ENCODE data around the gene DPM2.

Gene DPM2

DNA sequence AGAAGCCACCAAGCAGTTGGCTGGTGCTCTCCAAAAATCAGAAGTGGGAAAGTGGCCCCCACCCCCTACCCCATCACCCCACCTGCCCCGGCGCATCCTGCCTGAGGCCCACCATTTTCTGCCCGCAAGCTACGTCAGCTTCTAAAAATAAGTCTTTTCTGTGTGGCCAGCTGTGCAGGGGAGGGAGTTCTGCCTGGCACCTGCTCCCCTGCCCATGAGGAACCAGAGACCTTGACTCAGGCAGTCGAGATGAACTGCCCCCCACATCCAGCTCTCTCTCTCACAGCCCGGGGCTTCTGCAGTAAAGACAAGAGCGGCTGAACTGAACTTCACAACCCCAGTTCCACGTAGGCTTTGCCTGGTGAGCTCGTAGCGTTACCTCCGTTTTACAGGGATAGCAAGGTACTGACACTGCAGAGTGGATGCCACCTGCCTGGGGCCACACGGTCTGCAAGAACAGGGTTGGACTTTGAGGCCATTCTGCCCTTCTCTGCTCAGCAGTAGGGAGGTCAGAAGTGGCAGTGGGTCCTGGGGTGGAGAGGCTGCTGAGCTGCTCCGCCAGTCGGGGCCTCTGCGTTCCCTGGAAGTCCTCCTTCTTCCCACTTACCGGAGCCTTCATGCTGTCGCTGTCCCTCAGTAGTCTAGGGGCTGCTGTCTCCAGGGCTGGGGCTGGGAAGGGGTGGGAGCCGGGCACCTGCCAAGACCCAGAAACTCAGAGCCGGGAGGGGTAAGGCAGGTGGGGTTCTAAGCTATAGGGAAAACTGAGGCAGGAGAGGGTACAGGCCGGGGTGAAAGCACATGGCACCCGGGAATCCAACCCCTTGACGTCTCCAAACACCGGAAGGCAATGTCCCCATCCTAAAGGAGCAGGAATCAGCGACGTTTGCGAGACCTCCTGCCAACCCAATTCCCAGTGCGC is 21.6 kb downstream of the DPM2 start:
- DNase-seq (ENCODE audit: low read depth) = no peak
- H3K4me3 ChIP-seq (ENCODE audit: low read length) = peak overlapping the region; percentile 66
- TF ChIP-seq, protein P1, sequence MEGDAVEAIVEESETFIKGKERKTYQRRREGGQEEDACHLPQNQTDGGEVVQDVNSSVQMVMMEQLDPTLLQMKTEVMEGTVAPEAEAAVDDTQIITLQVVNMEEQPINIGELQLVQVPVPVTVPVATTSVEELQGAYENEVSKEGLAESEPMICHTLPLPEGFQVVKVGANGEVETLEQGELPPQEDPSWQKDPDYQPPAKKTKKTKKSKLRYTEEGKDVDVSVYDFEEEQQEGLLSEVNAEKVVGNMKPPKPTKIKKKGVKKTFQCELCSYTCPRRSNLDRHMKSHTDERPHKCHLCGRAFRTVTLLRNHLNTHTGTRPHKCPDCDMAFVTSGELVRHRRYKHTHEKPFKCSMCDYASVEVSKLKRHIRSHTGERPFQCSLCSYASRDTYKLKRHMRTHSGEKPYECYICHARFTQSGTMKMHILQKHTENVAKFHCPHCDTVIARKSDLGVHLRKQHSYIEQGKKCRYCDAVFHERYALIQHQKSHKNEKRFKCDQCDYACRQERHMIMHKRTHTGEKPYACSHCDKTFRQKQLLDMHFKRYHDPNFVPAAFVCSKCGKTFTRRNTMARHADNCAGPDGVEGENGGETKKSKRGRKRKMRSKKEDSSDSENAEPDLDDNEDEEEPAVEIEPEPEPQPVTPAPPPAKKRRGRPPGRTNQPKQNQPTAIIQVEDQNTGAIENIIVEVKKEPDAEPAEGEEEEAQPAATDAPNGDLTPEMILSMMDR (conservative IDR thresholded peaks at IDR 0.05; ENCODE audit: low read depth, low read length) = no peak

DNA sequence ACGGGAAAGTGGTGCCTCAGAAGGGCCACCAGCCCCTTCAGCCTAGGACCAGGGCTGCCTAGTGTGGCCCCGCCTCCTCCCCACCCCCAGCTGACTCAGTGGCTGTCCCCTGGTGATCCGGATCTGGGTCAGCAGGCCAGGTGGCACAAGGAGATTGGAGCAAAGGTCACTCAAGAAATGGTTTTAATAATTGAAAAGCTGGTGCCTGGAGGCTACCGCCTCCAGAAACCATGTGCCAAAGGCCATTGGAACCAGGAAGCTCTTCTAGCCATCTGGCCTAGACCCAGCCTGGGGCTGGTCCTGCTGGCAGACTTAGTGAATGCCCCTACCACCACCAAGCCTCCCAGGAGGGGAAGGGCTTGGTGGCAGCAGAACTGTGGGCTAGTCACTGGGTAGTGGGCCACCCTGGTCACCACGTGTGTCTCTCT is 22.3 kb downstream of the DPM2 start:
- no peak for DNase-seq (ENCODE audit: low read depth)
- TF ChIP-seq, protein P1 (conservative IDR thresholded peaks at IDR 0.05; ENCODE audit: low read depth, low read length) = no peak
- no peak overlapping the region for H3K4me3 ChIP-seq (ENCODE audit: low read length)

DNA sequence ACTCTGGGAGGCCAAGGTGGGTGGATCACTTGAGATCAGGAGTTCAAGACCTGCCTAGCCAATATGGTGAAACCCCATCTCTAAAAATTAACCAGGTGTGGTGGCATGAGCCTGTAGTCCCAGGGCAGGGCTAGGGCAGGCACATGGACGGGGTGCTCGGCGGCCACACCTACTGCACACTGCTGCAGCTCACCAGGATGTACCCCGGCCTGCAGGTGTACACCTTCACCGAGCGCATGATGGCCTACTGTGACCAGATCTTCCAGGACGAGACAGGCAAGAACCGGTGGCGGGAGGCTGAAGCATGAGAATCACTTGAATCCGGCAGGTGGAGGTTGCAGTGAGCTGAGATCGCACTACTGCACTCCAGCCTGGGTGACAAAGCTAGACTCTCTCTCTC is 24.0 kb downstream of the DPM2 start:
- TF ChIP-seq, protein P1 (conservative IDR thresholded peaks at IDR 0.05; ENCODE audit: low read depth, low read length) = no peak
- DNase-seq (ENCODE audit: low read depth) = no peak
- H3K4me3 ChIP-seq (ENCODE audit: low read length) = no peak overlapping the region

DNA sequence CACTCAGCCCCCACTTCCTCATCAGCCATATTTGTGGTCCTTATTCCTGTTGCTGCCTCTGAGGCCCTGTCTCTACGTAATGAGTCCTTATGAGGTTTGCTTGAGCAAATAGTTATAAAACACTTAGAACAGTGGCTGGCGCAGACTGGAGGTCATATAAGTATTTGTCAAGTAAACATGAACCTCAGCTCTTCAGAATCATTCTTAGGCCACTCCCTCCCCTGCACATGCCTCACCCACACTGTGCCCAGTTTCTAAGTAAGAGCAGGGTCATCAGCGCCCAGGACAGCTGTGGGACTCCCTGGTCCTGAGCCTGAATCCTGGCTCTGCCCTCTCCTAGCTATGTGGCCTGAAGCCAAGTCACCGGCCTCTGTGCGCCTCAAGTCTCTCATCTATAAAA is 24.8 kb downstream of the DPM2 start:
- TF ChIP-seq, protein P1 (conservative IDR thresholded peaks at IDR 0.05; ENCODE audit: low read depth, low read length) = no peak
- H3K4me3 ChIP-seq (ENCODE audit: low read length) = no peak overlapping the region
- DNase-seq (ENCODE audit: low read depth) = no peak

DNA sequence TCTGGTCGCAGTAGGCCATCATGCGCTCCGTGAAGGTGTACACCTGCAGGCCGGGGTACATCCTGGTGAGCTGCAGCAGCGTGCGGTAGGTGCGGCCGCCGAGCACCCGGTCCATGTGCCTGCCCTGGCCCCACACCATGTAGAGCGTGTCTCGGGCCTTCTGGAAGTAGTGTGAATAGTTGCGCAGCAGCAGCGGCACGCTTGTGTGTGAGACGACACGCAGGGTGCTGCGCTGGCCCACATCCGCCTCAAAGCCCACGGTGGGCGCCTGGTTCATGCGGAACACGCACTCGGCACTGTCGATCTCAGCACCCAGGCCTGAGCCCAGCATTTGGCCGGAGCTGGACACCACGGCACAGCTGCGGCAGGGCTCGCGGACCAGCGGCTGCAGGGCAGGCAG is 25.4 kb downstream of the DPM2 start:
- DNase-seq (ENCODE audit: low read depth) = no peak
- TF ChIP-seq, protein P1 (conservative IDR thresholded peaks at IDR 0.05; ENCODE audit: low read depth, low read length) = no peak

DNA sequence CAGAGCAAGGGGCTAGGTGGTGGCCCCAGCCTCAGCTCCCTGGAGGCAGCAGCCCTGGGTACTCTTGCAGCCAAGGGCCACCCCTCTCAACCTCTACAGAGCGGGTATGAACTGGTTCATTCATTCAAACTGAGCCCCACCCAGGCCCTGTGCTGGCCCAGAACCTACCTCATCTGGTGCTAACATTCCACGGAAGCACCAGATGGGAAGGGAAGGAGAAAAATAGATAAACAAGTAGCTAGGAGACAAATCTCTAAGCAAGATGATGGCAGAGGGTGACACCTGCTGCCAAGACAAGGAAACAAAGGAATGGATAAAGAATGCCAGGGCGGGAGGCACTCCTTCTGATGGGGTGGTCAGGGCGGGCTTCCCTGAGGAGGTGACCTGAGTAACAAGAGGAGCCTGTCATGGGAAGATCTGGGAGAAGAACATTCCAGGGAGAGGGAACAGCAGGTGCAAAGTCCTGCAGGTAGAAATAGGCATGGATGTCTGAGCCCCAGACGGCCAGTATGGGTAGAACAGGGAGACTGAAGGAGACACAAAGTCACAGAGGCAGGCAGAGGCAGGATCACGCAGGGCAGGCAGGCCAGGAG is 26.9 kb downstream of the DPM2 start:
- no peak overlapping the region for H3K4me3 ChIP-seq (ENCODE audit: low read length)
- no peak for DNase-seq (ENCODE audit: low read depth)
- TF ChIP-seq, protein P1 (conservative IDR thresholded peaks at IDR 0.05; ENCODE audit: low read depth, low read length) = peak; percentile 20

More for the DNA sequence above, 25.4 kb downstream of the DPM2 start:
- H3K4me3 ChIP-seq (ENCODE audit: low read length) = no peak overlapping the region

Data from retinal pigment epithelial cell (primary cell).